Spleen (tissue), 11 donors: ENCODE results near the gene MRPL38. TPM values are rescaled to one million over a fixed set of nuclear protein-coding genes. Genes with fewer than 3 reads are reported as not detected.

Experiments
- DNase-seq: peaks from one replicate; pipeline ENCODE4 v3.0.0-alpha.2; 2020
- H3K27ac ChIP-seq, 8 donors: fragments of 200-600 bp; sonication (generic) in 7 of 8; 1 replicate in 4 of 8; 2 replicates in 4 of 8; pipeline versions ENCODE4 v1.5.0 to v1.8.0; 2016 to 2021; ENCODE audit warnings: inconsistent platforms in 4 of 8, mild to moderate bottlenecking in 4 of 8, moderate library complexity in 1 of 8
- H3K27me3 ChIP-seq, 7 donors: fragments of 200-600 bp; sonication (generic) in 6 of 7; replicated peaks in 1 of 7; 1 replicate in 4 of 7; 2 replicates in 3 of 7; pipeline versions ENCODE4 v1.5.0 to v1.8.0; 2016 to 2021; ENCODE audit warnings: inconsistent platforms in 3 of 7, mild to moderate bottlenecking in 1 of 7
- H3K36me3 ChIP-seq, 6 donors: fragments of 200-600 bp; sonication (generic) in 5 of 6; 1 replicate in 4 of 6; 2 replicates in 2 of 6; pipeline versions ENCODE4 v1.5.0 to v1.8.0; 2016 to 2021; ENCODE audit warnings: inconsistent platforms in 2 of 6
- H3K4me1 ChIP-seq, 6 donors: fragments of 200-600 bp; sonication (generic) in 5 of 6; 1 replicate in 3 of 6; 2 replicates in 3 of 6; pipeline versions ENCODE4 v1.5.0 to v1.8.0; 2016 to 2021; ENCODE audit warnings: inconsistent platforms in 3 of 6
- H3K4me3 ChIP-seq, 8 donors: fragments of 200-600 bp; sonication (generic) in 7 of 8; 1 replicate in 4 of 8; 2 replicates in 4 of 8; pipeline versions ENCODE4 v1.5.0 to v1.8.0; 2016 to 2021; ENCODE audit warnings: inconsistent platforms in 4 of 8, mild to moderate bottlenecking in 4 of 8, moderate library complexity in 2 of 8
- H3K9me3 ChIP-seq, 8 donors: fragments of 200-600 bp; sonication (generic) in 7 of 8; 1 replicate in 4 of 8; 2 replicates in 4 of 8; pipeline versions ENCODE4 v1.5.0 to v1.8.0; 2016 to 2021; ENCODE audit warnings: inconsistent platforms in 4 of 8
- POLR2A ChIP-seq, 3 donors: fragments of 450-650 bp; IDR thresholded peaks; one replicate each; pipeline ENCODE4 v1.5.1; 2017; ENCODE audit warnings: antibody characterized with exemption in 3 of 3, mild to moderate bottlenecking in 1 of 3
- POLR2AphosphoS5 ChIP-seq, 3 donors: sonication (generic); formaldehyde crosslinking; IDR thresholded peaks; one replicate each; pipeline ENCODE4 v1.5.1; 2017; ENCODE audit warnings: antibody characterized with exemption in 3 of 3
- WGBS, 5 donors: extraction: QIAGEN DNeasy Blood & Tissue Kit in 3 of 5; methylation state at CpG; one replicate each; pipeline versions ENCODE4 v1.1.5 to v1.1.7; 2013 to 2018; 5-methylcytosine and 5-hydroxymethylcytosine counted together
- intact Hi-C: fragments of 100-400 bp; cut with DNase I; formaldehyde crosslinking; loops from one replicate; pipeline ENCODE4 v1.15.0; 2023; ENCODE audit warnings: low total_unique reads
- polyA plus RNA-seq, 3 donors: library from polyadenylated mRNA; stranded (reverse); fragments of 200-250 nt; gene quantifications; one replicate each; pipeline ENCODE4 v1.2.1, GENCODE V29; 2013
- total RNA-seq, 7 donors: library from RNA; depleted of rRNA in 3 of 7; stranded (reverse); fragments of >200 nt in 3 of 7; fragmentation: NEBNext Ultra II Directional in 4 of 7; extraction: Animal tissue kit (Norgen Biotek cat#: 25700) in 4 of 7; gene quantifications; one replicate each; pipeline versions ENCODE4 v1.1.0 to v1.2.1, GENCODE V29; 2016 to 2021
- TF ChIP-seq, protein P1 (sequence below), 11 experiments: fragments of 200-600 bp in 7 of 11; fragments of 450-650 bp in 4 of 11; sonication (generic) in 4 of 11; IDR thresholded peaks in 8 of 11; conservative IDR thresholded peaks in 3 of 11; 1 replicate in 7 of 11; 2 replicates in 4 of 11; pipeline versions ENCODE4 v1.4.0 to v1.8.0; 2016 to 2021; ENCODE audit warnings: antibody characterized with exemption in 11 of 11, inconsistent platforms in 4 of 11, mild to moderate bottlenecking in 1 of 11
- donor health status: healthy with polysubstance abuse.
- donor health status: DM: no; HTN: no; CAD: no; lungs with moderate emphysema.
- donor health status: DM: no; HTN: no; CAD: no.
- donor health status: Bipolar disorder and iron deficiency.
- donor health status: healthy.
- donor health status: DM: no; HTN: no; CAD: no.
- donor health status: DM: yes; HTN: yes; CAD: no.

Gene MRPL38
- total and polyA plus RNA-seq, 10 donors, result 40.1 to 90.6 (median 76.6) TPM

DNA sequence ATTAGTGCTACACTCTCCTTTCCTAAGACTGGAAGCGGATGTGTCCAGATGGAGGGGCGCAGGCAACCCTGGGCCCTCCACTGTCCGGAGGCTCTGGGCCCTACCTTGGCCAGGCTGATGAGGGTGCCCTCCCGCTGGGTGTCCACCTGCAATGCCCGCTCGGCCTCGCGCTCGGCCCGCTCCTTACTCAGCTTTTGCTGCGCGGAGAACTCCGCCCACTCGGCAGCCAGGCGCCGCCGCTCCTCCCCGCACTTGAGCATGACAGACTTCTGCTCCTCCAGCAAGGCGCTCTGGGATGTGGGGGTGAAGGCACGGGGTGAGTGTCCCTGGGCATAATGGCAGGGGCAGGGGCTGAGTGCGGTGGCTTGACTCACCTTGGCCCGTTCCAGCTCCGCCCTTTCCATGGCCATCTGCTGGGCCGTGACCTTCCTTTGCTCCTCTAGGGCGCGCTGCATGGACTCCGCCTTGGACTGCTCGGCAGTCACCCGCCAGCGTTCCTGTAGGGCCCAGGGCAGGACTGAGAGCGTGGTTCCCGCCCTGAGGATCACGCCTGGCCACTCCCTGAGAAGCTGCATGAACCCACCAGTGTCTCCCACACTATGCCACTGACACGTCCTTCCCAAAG lies 10.1 kb upstream of the MRPL38 start:
- TF ChIP-seq POLR2AphosphoS5 (IDR thresholded peaks at IDR 0.05), result no peak
- TF ChIP-seq POLR2A (IDR thresholded peaks at IDR 0.05), result no peak
- TF ChIP-seq, protein P1, sequence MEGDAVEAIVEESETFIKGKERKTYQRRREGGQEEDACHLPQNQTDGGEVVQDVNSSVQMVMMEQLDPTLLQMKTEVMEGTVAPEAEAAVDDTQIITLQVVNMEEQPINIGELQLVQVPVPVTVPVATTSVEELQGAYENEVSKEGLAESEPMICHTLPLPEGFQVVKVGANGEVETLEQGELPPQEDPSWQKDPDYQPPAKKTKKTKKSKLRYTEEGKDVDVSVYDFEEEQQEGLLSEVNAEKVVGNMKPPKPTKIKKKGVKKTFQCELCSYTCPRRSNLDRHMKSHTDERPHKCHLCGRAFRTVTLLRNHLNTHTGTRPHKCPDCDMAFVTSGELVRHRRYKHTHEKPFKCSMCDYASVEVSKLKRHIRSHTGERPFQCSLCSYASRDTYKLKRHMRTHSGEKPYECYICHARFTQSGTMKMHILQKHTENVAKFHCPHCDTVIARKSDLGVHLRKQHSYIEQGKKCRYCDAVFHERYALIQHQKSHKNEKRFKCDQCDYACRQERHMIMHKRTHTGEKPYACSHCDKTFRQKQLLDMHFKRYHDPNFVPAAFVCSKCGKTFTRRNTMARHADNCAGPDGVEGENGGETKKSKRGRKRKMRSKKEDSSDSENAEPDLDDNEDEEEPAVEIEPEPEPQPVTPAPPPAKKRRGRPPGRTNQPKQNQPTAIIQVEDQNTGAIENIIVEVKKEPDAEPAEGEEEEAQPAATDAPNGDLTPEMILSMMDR (IDR thresholded peaks at IDR 0.05 in 8 of 11, conservative IDR thresholded peaks at IDR 0.05 in 3 of 11), result no peak
- peaks cover 0 to 14% (median 0%) of the 10 kb centered on the region in 6 donors for H3K4me1 ChIP-seq
- H3K9me3 ChIP-seq, result no peaks in the 10 kb centered on the region
- H3K27ac ChIP-seq, result no peak overlapping the region
- H3K36me3 ChIP-seq, result peaks cover 0 to 60% (median 5%) of the 10 kb centered on the region in 6 donors
- WGBS, 5 donors, result 89 to 95% (median 92%) methylated on average over 17 to 34 of the region's 34 CpGs
- intact Hi-C loops, result no loop called here
- H3K27me3 ChIP-seq, result no peaks in the 10 kb centered on the region
- no peak for DNase-seq
- no peak overlapping the region for H3K4me3 ChIP-seq

DNA sequence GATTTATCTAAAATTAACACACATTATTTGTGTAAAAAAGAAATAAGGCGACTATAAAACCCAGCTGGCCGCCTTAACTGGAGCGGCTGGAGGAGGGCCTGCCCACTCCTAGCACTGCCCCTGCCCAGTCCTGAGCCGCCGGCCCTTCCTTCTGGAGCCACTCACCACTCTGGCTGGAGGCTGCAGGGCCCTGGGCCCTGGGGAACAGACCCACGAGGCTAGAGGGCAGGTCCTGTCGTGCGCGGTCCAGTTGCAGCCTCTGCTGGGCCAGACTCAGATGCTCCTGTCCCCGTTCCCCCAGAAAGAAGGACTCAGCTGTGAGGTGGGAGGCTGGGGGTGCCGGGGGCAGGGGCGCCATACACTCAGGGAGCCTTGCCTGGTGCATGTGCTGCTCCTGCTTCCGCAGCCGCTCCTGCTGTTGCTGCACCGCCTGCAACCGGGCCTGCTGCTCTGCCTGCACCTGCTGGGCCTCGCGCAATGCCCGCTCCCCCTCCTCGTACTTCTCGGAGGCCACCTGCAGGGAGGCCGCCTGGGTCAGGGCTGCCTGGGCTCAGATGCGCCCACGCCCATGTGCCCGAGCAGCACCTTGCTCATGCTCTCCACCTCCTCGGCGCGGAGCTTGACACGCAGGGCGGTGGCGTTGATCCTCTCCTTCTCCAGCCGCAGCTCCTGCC lies 9.0 kb upstream of the MRPL38 start:
- Histone ChIP-seq H3K4me3 (no peak overlapping the region), H3K4me1 (peaks cover 0 to 14% (median 0%) of the 10 kb centered on the region in 6 donors), H3K36me3 (peaks cover 0 to 49% (median 5%) of the 10 kb centered on the region in 6 donors), H3K27ac (no peak overlapping the region), H3K27me3 (no peaks in the 10 kb centered on the region), H3K9me3 (no peaks in the 10 kb centered on the region)
- DNase-seq, result no peak
- peak in 1 of 3 donors; percentile 8 for TF ChIP-seq POLR2AphosphoS5 (IDR thresholded peaks at IDR 0.05)
- TF ChIP-seq, protein P1 (IDR thresholded peaks at IDR 0.05 in 8 of 11, conservative IDR thresholded peaks at IDR 0.05 in 3 of 11), result no peak
- 92 to 97% (median 95%) methylated on average over 25 to 32 of the region's 32 CpGs for WGBS, 5 donors
- intact Hi-C loops, result no loop called here

DNA sequence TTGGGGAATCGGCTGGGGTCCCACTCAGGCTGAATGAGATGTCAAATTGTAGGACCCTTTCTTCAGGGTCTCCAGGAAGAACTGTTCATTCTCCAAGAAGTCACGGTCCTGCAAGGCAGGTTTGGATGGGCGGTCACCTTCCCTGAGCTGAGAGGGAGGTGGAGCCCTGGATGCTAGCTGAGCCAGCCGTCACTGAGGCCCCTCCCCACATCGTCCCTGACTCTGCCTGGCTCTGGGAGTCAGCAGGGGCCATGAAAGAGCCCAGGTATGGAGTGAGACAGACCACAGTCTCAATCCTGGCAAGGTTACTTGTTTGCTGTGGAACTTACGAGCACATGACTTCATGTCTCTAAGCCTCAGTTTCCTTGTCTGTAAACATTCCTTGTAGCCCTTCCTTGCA lies 6.0 kb upstream of the MRPL38 start:
- Histone ChIP-seq H3K4me1 (peaks cover 0 to 10% (median 2%) of the 10 kb centered on the region in 6 donors), H3K9me3 (no peaks in the 10 kb centered on the region), H3K27ac (no peak overlapping the region), H3K36me3 (peaks cover 0 to 36% (median 5%) of the 10 kb centered on the region in 6 donors), H3K4me3 (no peak overlapping the region), H3K27me3 (no peaks in the 10 kb centered on the region)
- TF ChIP-seq POLR2AphosphoS5 (IDR thresholded peaks at IDR 0.05), result no peak
- TF ChIP-seq POLR2A (IDR thresholded peaks at IDR 0.05), result no peak
- TF ChIP-seq, protein P1 (IDR thresholded peaks at IDR 0.05 in 8 of 11, conservative IDR thresholded peaks at IDR 0.05 in 3 of 11), result no peak
- intact Hi-C loops, result no loop called here
- DNase-seq, result no peak
- 78 to 89% (median 87%) methylated on average over 3 to 6 of the region's 6 CpGs for WGBS, 5 donors

DNA sequence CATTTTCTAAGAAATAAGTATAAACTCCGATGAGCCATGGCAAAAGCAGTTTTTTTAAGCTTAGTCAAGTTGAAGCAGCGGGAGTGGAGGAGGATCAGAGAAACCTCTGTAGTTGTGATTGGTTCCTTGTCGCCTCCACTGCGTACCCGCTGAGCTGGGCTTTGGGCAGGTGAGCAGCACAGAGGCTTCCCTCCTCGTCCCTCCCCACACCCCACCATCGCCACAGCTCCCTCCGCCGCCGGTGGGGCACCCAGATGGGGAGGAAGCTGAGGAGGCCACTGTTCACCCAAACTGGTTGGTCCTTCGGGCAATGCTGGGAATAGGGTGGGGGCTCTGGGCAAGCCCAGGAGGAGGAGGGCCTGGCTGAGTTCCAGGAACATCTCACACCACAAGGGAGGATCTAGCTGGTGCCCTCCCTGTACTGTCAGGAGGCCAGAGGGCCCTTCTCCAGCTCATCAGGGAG lies 5.2 kb upstream of the MRPL38 start:
- Histone ChIP-seq H3K27me3 (no peaks in the 10 kb centered on the region), H3K4me3 (no peak overlapping the region), H3K36me3 (peaks cover 0 to 32% (median 5%) of the 10 kb centered on the region in 6 donors), H3K27ac (peak overlapping the region in 3 of 8 donors; percentile 21 to 40 (median 21)), H3K4me1 (peaks cover 0 to 18% (median 11%) of the 10 kb centered on the region in 6 donors), H3K9me3 (no peaks in the 10 kb centered on the region)
- TF ChIP-seq POLR2A (IDR thresholded peaks at IDR 0.05) (no peak), POLR2AphosphoS5 (IDR thresholded peaks at IDR 0.05) (peak in 1 of 3 donors; percentile 48)
- intact Hi-C loops, result no loop called here
- WGBS, 5 donors, result 41 to 78% (median 64%) methylated on average over 10 to 11 of the region's 11 CpGs
- no peak for DNase-seq
